Activated CD8-positive, alpha-beta memory T cell treated with anti-CD3 and anti-CD28 coated beads, Interleukin-2, amount 10 ng/mL, durations not matched to agents 7 days and 5 days (primary cell): ENCODE measurements around the gene CCNH. TPM values are rescaled to one million over a fixed set of nuclear protein-coding genes. Genes with fewer than 3 reads are reported as not detected.

Source experiments
- ATAC-seq: fragments of 150-1000 bp; cut with Tn5 transposase; one replicate; pipeline ENCODE4 v1.10.0; 2021; ENCODE audit warnings: moderate library complexity
- CTCF ChIA-PET: fragments of 350-600 bp; sonication (Branson Sonifier 250); formaldehyde crosslinking; loops from one replicate; lab custom pipeline; 2021; ENCODE audit warnings: antibody characterized with exemption; lab: Charles Lee
- DNase-seq: peaks from one replicate; pipeline ENCODE4 v3.0.0-alpha.2; 2020
- H3K27ac Mint-ChIP-seq: one replicate; pipeline ENCODE4 v1.8.0; 2021; ENCODE audit warnings: mild to moderate bottlenecking, mixed read lengths
- H3K27me3 Mint-ChIP-seq: one replicate; pipeline ENCODE4 v1.8.0; 2021; ENCODE audit warnings: mixed read lengths
- H3K36me3 Mint-ChIP-seq: one replicate; pipeline ENCODE4 v1.8.0; 2021; ENCODE audit warnings: mild to moderate bottlenecking, mixed read lengths
- H3K4me1 Mint-ChIP-seq: one replicate; pipeline ENCODE4 v1.8.0; 2021; ENCODE audit warnings: mixed read lengths
- H3K4me3 Mint-ChIP-seq: one replicate; pipeline ENCODE4 v1.8.0; 2021; ENCODE audit warnings: mild to moderate bottlenecking, moderate library complexity, mixed read lengths
- H3K9me3 Mint-ChIP-seq: one replicate; pipeline ENCODE4 v1.8.0; 2022; ENCODE audit warnings: low read depth, mixed read lengths
- total RNA-seq, 2 experiments: library from RNA; stranded (reverse); gene quantifications; one replicate each; pipeline ENCODE4 v1.2.3, GENCODE V29; 2021

CCNH gene
- total RNA-seq, 2 experiments from 2014 or later = 62.4 to 67.3 TPM

GRCh38 chr5:87398981-87399614 is 13.6 kb downstream of the CCNH start:
- Mint-ChIP-seq H3K36me3 (peaks cover 53% of the 10 kb centered on the region), H3K4me3 (no peak overlapping the region), H3K9me3 (no peaks in the 10 kb centered on the region), H3K4me1 (peaks cover 9% of the 10 kb centered on the region), H3K27ac (no peak overlapping the region), H3K27me3 (no peaks in the 10 kb centered on the region)
- CTCF ChIA-PET = interaction anchor here (0.8 to 1.8 kb wide), 8 partner anchors 13 to 417 kb away, joined by 3 to 12 read pairs (median 4); partner anchors contain the start of gene CCNH
- DNase-seq (no peak), ATAC-seq (no peak)

DNA sequence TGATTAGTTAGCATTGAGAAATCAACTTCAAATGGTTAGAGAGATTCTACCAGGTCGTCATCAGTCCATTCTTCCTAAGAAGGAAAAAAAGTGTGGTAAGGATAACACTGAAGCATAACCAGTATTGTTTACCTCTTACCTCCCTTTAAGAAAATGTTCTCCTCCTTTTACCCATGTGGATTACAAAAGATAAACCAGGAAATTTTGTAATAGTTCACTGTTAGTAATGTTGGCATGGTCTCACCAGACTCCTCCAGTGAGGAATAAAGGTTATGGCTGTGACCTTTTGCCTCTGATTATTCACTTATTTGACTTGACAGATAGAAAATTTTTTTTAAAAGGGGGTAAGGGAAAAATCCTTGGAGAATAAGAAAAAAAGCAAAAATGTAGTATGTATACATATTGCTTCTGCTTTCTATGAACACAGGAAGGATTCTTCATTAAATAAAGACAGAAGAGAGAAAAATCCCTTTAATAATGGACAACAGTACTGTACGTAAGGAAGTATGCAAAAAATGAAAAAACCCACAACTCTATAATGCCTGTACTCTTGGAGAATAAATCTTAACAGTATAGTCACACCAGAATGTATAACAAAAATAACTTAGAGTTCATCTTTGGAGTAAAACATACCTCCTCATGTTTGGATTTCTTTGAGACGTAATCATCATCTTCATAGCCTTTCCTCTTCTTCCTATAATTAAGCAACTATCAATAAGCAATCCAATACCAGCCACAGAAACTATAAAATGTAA is 18.1 kb downstream of the CCNH start:
- Mint-ChIP-seq H3K27ac (no peak overlapping the region), H3K27me3 (no peaks in the 10 kb centered on the region), H3K9me3 (no peaks in the 10 kb centered on the region), H3K36me3 (peaks cover 62% of the 10 kb centered on the region), H3K4me1 (peaks cover 20% of the 10 kb centered on the region), H3K4me3 (no peak overlapping the region)
- DNase-seq (no peak), ATAC-seq (no peak)
- CTCF ChIA-PET = interaction anchor here (1.2 kb wide), 1 partner anchor 15 kb away, joined by 4 read pairs; no protein-coding TSS in a partner anchor

GRCh38 chr5:87393331-87393730 is 19.4 kb downstream of the CCNH start:
- H3K27me3 Mint-ChIP-seq = no peaks in the 10 kb centered on the region
- DNase-seq = no peak
- H3K9me3 Mint-ChIP-seq = no peaks in the 10 kb centered on the region
- peaks cover 62% of the 10 kb centered on the region for H3K36me3 Mint-ChIP-seq
- no peak for ATAC-seq
- peaks cover 20% of the 10 kb centered on the region for H3K4me1 Mint-ChIP-seq
- CTCF ChIA-PET = interaction anchor here (1.2 kb wide), 1 partner anchor 13 kb away, joined by 4 read pairs; no protein-coding TSS in a partner anchor
- H3K4me3 Mint-ChIP-seq = no peak overlapping the region
- no peak overlapping the region for H3K27ac Mint-ChIP-seq

- DNase-seq (no peak), ATAC-seq (no peak)
- Mint-ChIP-seq H3K27ac (no peak overlapping the region), H3K4me1 (peaks cover 20% of the 10 kb centered on the region), H3K27me3 (no peaks in the 10 kb centered on the region), H3K9me3 (no peaks in the 10 kb centered on the region), H3K4me3 (no peak overlapping the region), H3K36me3 (peaks cover 64% of the 10 kb centered on the region)
- CTCF ChIA-PET = interaction anchor here (1.5 kb wide), 1 partner anchor 9 kb away, joined by 4 read pairs; no protein-coding TSS in a partner anchor
Measured at GRCh38 chr5:87392801-87393200, 19.9 kb downstream of the CCNH start.

GRCh38 chr5:87392170-87392569 is 20.6 kb downstream of the CCNH start:
- H3K36me3 Mint-ChIP-seq = peaks cover 62% of the 10 kb centered on the region

DNA sequence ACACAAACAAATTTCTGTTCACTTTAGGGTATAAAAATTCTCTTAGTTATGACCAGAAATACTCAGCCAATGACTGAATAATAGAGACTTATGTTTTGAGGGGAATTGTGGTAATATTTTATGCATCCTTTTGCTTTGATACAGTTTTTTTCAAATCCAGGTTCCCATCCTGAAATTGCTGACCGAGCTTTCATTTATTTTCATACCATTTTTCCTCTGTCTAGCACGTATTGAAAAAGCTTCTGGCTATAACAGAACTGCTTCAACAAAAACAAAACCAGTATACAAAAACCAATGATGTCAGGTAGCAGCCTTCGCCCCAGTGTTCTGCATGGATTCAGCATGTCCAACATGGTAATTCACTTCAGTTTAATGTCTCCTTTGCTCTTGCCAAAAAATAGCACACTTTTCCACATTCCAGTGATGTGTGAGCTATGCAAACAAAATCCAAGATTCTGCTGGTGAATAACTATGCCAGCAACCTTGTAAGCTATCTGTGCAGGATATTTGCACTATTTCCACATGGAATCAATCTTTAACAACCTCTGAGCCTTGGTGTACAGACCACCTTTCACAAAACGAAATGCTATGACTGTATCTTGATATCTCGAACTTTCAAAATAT is 22.0 kb downstream of the CCNH start:
- no peak overlapping the region for H3K4me3 Mint-ChIP-seq
- H3K9me3 Mint-ChIP-seq = no peaks in the 10 kb centered on the region
- peaks cover 18% of the 10 kb centered on the region for H3K4me1 Mint-ChIP-seq
- peak overlapping the region; percentile 45 for H3K27ac Mint-ChIP-seq
- no peaks in the 10 kb centered on the region for H3K27me3 Mint-ChIP-seq
- peaks cover 63% of the 10 kb centered on the region for H3K36me3 Mint-ChIP-seq
- ATAC-seq (no peak), DNase-seq (no peak)
- CTCF ChIA-PET = interaction anchor here (1.2 kb wide), 1 partner anchor 9 kb away, joined by 3 read pairs; no protein-coding TSS in a partner anchor

More at GRCh38 chr5:87392170-87392569, 20.6 kb downstream of the CCNH start:
- H3K4me3 Mint-ChIP-seq = no peak overlapping the region
- DNase-seq (no peak), ATAC-seq (no peak)
- peaks cover 19% of the 10 kb centered on the region for H3K4me1 Mint-ChIP-seq
- peak overlapping the region; percentile 27 for H3K27ac Mint-ChIP-seq
- CTCF ChIA-PET = interaction anchor here (0.9 to 1.5 kb wide), 2 partner anchors 8 to 9 kb away, joined by 4 read pairs; no protein-coding TSS in a partner anchor
- no peaks in the 10 kb centered on the region for H3K9me3 Mint-ChIP-seq
- H3K27me3 Mint-ChIP-seq = no peaks in the 10 kb centered on the region

- ATAC-seq = no peak
- peaks cover 60% of the 10 kb centered on the region for H3K36me3 Mint-ChIP-seq
- H3K4me3 Mint-ChIP-seq = no peak overlapping the region
- H3K9me3 Mint-ChIP-seq = no peaks in the 10 kb centered on the region
- H3K4me1 Mint-ChIP-seq = peaks cover 18% of the 10 kb centered on the region
- DNase-seq = no peak
- CTCF ChIA-PET = interaction anchor here (1.2 kb wide), 1 partner anchor 10 kb away, joined by 3 read pairs; no protein-coding TSS in a partner anchor
- no peaks in the 10 kb centered on the region for H3K27me3 Mint-ChIP-seq
- H3K27ac Mint-ChIP-seq = peak overlapping the region; percentile 58
Measured at GRCh38 chr5:87390075-87390474, 22.7 kb downstream of the CCNH start.

- CTCF ChIA-PET = no interaction called here
- H3K4me1 Mint-ChIP-seq = peaks cover 18% of the 10 kb centered on the region
- H3K4me3 Mint-ChIP-seq = no peak overlapping the region
- ATAC-seq = no peak
- no peak for DNase-seq
- no peaks in the 10 kb centered on the region for H3K27me3 Mint-ChIP-seq
- H3K36me3 Mint-ChIP-seq = peaks cover 56% of the 10 kb centered on the region
- peak overlapping the region; percentile 58 for H3K27ac Mint-ChIP-seq
- H3K9me3 Mint-ChIP-seq = no peaks in the 10 kb centered on the region
Measured at GRCh38 chr5:87389296-87390034, 23.3 kb downstream of the CCNH start.

- CTCF ChIA-PET = interaction anchor here (0.8 to 0.9 kb wide), 2 partner anchors 9 kb away, joined by 3 read pairs; no protein-coding TSS in a partner anchor
- DNase-seq (no peak), ATAC-seq (no peak)
- Mint-ChIP-seq H3K27me3 (no peaks in the 10 kb centered on the region), H3K4me1 (peaks cover 18% of the 10 kb centered on the region), H3K36me3 (peaks cover 58% of the 10 kb centered on the region), H3K4me3 (no peak overlapping the region), H3K9me3 (no peaks in the 10 kb centered on the region), H3K27ac (no peak overlapping the region)
Measured at GRCh38 chr5:87388129-87388528, 24.6 kb downstream of the CCNH start.

DNA sequence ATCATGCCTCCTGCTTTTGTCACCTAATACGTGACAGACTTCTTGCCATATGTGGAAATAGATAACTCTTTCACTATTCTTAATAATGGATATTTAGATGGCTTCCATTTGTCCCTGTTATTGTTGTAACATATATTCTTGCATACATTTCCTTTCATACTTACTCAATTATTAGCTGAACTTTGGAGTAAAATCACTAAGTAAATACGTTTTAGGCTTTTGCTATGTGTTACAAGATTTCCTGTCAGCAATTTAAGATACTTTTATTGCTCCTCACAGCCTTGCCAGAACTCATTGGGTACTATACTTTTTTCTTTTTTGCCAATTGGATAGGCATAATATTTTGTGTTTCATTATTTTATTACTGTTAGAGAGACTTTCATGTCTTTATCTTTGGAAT is 26.9 kb downstream of the CCNH start:
- H3K27me3 Mint-ChIP-seq = no peaks in the 10 kb centered on the region
- CTCF ChIA-PET = interaction anchor here (1.0 kb wide), 1 partner anchor 9 kb away, joined by 3 read pairs; no protein-coding TSS in a partner anchor
- H3K36me3 Mint-ChIP-seq = peaks cover 45% of the 10 kb centered on the region
- H3K4me1 Mint-ChIP-seq = peaks cover 15% of the 10 kb centered on the region
- no peak for DNase-seq
- no peaks in the 10 kb centered on the region for H3K9me3 Mint-ChIP-seq
- H3K27ac Mint-ChIP-seq = no peak overlapping the region
- no peak for ATAC-seq
- no peak overlapping the region for H3K4me3 Mint-ChIP-seq

- Mint-ChIP-seq H3K36me3 (peaks cover 32% of the 10 kb centered on the region), H3K9me3 (no peaks in the 10 kb centered on the region), H3K27ac (no peak overlapping the region), H3K4me1 (no peaks in the 10 kb centered on the region), H3K4me3 (no peak overlapping the region), H3K27me3 (no peaks in the 10 kb centered on the region)
- ATAC-seq (no peak), DNase-seq (no peak)
- CTCF ChIA-PET = interaction anchor here (1.1 to 1.5 kb wide), 3 partner anchors 9 to 29 kb away, joined by 4 read pairs; partner anchors contain the start of gene CCNH
Measured at GRCh38 chr5:87383216-87383615, 29.5 kb downstream of the CCNH start.

- Mint-ChIP-seq H3K4me1 (no peaks in the 10 kb centered on the region), H3K4me3 (no peak overlapping the region), H3K27ac (no peak overlapping the region), H3K27me3 (no peaks in the 10 kb centered on the region), H3K9me3 (no peaks in the 10 kb centered on the region), H3K36me3 (peaks cover 29% of the 10 kb centered on the region)
- CTCF ChIA-PET = no interaction called here
- DNase-seq (no peak), ATAC-seq (no peak)
Measured at GRCh38 chr5:87382224-87382623, 30.5 kb downstream of the CCNH start.
